Right atrium auricular region (tissue), 2 donors: ENCODE data around the gene GSE1. TPM values are rescaled to one million over a fixed set of nuclear protein-coding genes. Genes with fewer than 3 reads are reported as not detected.
A peak's percentile ranks its signal among the peaks of the same experiment; 100 is the strongest.

Experiments used
- DNase-seq: peaks from one replicate; pipeline ENCODE4 v3.0.0-alpha.2; 2019; ENCODE audit warnings: low spot score
- H3K27ac ChIP-seq, 2 donors: fragments of 200-600 bp; sonication (generic); 1 replicate in 1 of 2; 2 replicates in 1 of 2; pipeline ENCODE4 v1.5.1; 2016 to 2019
- H3K27me3 ChIP-seq, 2 donors: fragments of 200-600 bp; sonication (generic); one replicate each; pipeline versions ENCODE4 v1.5.1 to v1.6.0; 2017 to 2019
- H3K36me3 ChIP-seq: fragments of 200-600 bp; sonication (generic); one replicate; pipeline ENCODE4 v1.5.1; 2016
- H3K4me1 ChIP-seq, 2 donors: fragments of 200-600 bp; sonication (generic); one replicate each; pipeline versions ENCODE4 v1.5.1 to v1.6.0; 2017 to 2019
- H3K4me3 ChIP-seq, 2 donors: fragments of 200-600 bp; sonication (generic); 1 replicate in 1 of 2; 2 replicates in 1 of 2; pipeline ENCODE4 v1.5.1; 2017 to 2019; ENCODE audit warnings: mild to moderate bottlenecking in 1 of 2, moderate library complexity in 1 of 2
- H3K9me3 ChIP-seq, 2 donors: fragments of 200-600 bp; sonication (generic); one replicate each; pipeline ENCODE4 v1.5.1; 2019
- total RNA-seq, 2 donors: library from RNA; depleted of rRNA; stranded (reverse); fragments of >200 nt; gene quantifications; one replicate each; pipeline ENCODE4 v1.1.0, GENCODE V29; 2016
- TF ChIP-seq, protein P1 (sequence below), 2 donors: fragments of 200-600 bp; sonication (generic); IDR thresholded peaks; one replicate each; pipeline ENCODE4 v1.5.1; 2019; ENCODE audit warnings: antibody characterized with exemption in 2 of 2

Gene GSE1
- total RNA-seq, 2 donors from 2014 or later, result 37.1 to 55.7 TPM

DNA sequence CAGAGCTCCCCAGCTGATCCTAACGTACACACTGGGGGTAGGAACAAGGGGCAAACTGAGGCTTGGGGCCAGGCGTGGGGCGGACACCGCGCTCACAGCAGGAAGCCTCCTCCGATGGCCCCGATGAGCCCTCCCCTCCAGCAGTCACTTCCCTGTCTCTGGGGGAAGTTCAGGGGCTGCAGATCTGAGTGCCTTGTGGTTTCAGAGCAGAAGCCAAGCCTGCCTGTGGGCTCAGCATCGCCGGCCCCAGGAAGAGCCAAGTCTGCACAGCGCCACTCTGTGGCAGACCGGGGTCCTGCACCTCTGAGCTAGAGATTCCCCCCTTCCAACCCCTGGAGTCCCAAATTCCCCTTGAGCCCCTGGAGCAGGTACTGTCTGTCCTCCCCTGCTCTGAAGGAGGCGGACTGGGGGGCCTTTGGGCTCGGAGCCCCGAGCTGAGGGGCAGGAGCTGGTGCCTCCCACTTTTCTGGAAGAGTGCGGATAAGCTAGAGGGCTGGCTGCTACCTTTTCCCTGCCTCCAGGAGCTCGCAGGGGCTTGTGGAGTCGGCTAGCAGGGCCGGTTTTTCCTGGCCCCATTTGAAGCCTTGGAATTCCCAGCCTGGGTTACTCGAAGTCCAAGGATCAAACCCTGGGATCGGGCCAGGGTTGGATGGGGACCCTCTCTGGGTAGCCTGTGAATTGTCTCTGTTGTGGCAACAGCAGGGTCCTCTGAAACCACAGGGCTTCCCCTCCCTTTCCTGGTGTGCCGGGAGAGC lies 2.9 kb downstream of the GSE1 start:
- no peaks in the 10 kb centered on the region for H3K36me3 ChIP-seq
- H3K27ac ChIP-seq, result peak overlapping the region; percentile 90 to 95
- H3K27me3 ChIP-seq, result no peaks in the 10 kb centered on the region
- TF ChIP-seq, protein P1, sequence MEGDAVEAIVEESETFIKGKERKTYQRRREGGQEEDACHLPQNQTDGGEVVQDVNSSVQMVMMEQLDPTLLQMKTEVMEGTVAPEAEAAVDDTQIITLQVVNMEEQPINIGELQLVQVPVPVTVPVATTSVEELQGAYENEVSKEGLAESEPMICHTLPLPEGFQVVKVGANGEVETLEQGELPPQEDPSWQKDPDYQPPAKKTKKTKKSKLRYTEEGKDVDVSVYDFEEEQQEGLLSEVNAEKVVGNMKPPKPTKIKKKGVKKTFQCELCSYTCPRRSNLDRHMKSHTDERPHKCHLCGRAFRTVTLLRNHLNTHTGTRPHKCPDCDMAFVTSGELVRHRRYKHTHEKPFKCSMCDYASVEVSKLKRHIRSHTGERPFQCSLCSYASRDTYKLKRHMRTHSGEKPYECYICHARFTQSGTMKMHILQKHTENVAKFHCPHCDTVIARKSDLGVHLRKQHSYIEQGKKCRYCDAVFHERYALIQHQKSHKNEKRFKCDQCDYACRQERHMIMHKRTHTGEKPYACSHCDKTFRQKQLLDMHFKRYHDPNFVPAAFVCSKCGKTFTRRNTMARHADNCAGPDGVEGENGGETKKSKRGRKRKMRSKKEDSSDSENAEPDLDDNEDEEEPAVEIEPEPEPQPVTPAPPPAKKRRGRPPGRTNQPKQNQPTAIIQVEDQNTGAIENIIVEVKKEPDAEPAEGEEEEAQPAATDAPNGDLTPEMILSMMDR (IDR thresholded peaks at IDR 0.05), result peak; percentile 86 to 93
- peaks cover 0 to 75% of the 10 kb centered on the region in 2 donors for H3K4me1 ChIP-seq
- H3K9me3 ChIP-seq, result no peaks in the 10 kb centered on the region
- H3K4me3 ChIP-seq, result peak overlapping the region in 1 of 2 donors; percentile 66
- peak; percentile 85 for DNase-seq

DNA sequence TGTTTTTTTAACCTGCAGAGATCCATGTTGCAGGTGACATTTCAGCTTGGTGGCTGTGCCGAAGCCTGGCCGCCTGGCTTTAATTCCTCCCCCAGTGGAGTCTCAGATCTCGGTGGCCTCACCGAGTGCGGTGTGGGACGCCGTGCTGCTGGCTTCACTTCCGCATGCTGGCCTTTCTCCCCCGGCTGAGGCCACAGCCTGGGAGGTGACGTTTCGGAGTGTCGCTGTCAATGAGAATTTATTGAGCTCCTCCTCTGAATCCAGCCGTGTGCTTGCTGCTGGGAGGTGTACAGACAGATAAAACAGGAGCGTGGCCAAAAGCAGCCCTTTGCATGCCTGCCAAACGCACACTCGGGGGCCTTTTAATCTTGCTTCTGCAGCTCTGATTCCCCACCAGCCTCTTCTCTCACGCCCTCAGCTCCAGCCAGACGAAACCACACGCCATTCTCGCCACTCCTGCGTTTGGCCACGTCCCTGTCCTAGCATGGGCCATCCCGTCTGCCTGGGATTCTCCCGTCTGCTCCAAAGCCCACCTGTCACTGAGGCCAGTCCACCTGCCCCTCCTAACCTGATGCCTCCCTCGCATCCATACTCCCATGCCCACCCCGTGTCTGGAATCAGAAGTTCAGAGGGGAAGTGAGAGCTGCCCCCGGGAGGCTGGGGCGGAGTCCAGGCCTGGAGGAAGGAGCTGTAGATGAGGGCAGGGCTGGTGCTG lies 3.6 kb downstream of the GSE1 start:
- Histone ChIP-seq H3K36me3 (no peaks in the 10 kb centered on the region), H3K27ac (peak overlapping the region; percentile 90 to 95), H3K4me3 (peak overlapping the region in 1 of 2 donors; percentile 13), H3K9me3 (no peaks in the 10 kb centered on the region), H3K4me1 (peaks cover 0 to 72% of the 10 kb centered on the region in 2 donors), H3K27me3 (no peaks in the 10 kb centered on the region)
- no peak for DNase-seq
- TF ChIP-seq, protein P1 (IDR thresholded peaks at IDR 0.05), result no peak

DNA sequence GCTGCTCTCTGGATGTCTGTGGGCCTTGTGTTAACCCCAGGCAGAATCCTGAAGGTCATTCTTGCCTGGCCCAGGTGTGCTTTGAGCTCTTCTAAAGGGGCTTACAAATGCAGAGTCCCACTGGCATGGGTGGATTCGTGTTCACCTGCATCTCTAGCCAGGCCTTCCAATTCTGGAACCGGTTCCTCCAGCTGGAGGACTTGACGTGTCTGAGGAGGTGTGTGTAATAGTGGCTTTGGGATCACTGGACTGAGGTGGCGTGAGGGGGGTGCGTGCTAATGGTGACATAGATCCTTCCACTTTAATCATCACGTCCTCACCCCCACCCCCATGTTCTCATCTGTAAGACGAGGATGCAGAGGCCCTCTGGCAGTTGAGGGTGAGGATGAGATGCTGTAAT lies 4.8 kb downstream of the GSE1 start:
- Histone ChIP-seq H3K9me3 (no peaks in the 10 kb centered on the region), H3K36me3 (no peaks in the 10 kb centered on the region), H3K27ac (peak overlapping the region in 1 of 2 donors; percentile 90), H3K4me3 (no peak overlapping the region), H3K4me1 (peaks cover 0 to 63% of the 10 kb centered on the region in 2 donors), H3K27me3 (no peaks in the 10 kb centered on the region)
- TF ChIP-seq, protein P1 (IDR thresholded peaks at IDR 0.05), result no peak
- no peak for DNase-seq

DNA sequence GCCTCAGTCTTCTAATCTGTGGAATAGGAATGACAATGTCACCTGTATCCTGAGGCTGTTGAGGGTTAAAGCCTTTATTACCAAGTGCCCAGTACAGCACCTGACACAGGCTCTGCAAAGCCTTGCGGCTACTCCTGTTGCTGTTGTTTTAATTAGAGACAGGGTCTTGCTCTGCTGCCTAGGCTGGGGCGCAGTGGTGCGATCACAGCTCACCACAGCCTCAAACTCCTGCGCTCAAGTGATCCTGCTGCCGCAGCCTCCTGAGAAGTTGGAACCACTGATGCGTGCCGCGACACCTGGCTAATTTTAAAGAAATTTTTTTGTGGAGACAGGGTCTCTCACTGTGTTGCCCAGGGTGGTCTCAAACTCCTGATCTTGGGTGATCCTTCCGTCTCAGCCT lies 5.4 kb downstream of the GSE1 start:
- H3K9me3 ChIP-seq, result no peaks in the 10 kb centered on the region
- peaks cover 0 to 64% of the 10 kb centered on the region in 2 donors for H3K4me1 ChIP-seq
- no peaks in the 10 kb centered on the region for H3K27me3 ChIP-seq
- TF ChIP-seq, protein P1 (IDR thresholded peaks at IDR 0.05), result no peak
- DNase-seq, result no peak
- no peak overlapping the region for H3K4me3 ChIP-seq
- no peaks in the 10 kb centered on the region for H3K36me3 ChIP-seq
- H3K27ac ChIP-seq, result no peak overlapping the region

DNA sequence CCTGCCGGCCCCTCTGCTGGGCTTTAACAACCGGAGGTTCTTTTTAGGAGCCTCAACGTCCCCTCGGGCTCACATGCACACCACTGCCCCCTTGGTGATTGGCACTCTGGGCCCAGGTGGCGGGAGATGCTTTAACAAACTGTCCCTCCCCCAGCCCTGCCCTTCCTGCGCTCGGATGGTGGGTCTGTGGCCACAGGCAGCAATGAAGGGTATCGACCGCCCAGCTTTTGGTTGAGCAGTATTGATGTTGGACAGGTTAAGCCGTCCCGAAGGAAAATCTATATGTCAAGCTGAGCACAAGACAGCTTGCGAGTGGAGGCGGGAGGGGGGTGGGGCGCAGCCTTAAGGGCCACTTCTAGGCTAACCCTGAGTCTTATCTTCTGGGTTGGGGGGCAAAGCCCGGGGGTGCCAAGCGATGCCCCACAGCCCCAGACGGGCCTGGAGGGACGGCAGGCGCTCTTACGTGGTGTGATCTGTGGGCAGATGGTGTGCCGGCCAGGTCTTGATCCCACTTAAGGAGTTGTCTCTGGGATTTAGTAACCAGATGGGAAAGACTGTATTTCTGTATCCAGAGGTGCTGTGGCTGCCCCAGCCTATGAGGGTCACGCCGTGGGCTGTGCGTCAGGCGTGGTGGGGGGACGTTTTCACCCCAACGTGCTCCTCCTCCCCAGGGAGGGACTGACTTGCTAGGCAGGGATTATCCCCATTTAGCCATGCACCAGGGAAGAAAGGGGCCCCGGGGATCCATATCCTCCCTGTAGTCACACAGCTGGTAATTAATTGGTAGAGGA lies 6.2 kb downstream of the GSE1 start:
- Histone ChIP-seq H3K27me3 (no peaks in the 10 kb centered on the region), H3K4me3 (no peak overlapping the region)
- TF ChIP-seq, protein P1 (IDR thresholded peaks at IDR 0.05), result no peak

More for the DNA sequence above, 6.2 kb downstream of the GSE1 start:
- Histone ChIP-seq H3K4me1 (peaks cover 0 to 62% of the 10 kb centered on the region in 2 donors), H3K9me3 (no peaks in the 10 kb centered on the region), H3K36me3 (no peaks in the 10 kb centered on the region), H3K27ac (no peak overlapping the region)
- DNase-seq, result no peak
